Keratinocyte (primary cell): ENCODE data around the gene SEC11C. TPM values are rescaled to one million over a fixed set of nuclear protein-coding genes. Genes with fewer than 3 reads are reported as not detected.

ENCODE experiments used
- DNase-seq: peaks from one replicate; pipeline ENCODE4 v3.0.0-alpha.2; 2011; ENCODE audit warnings: low read depth, missing footprints, low spot score
- FAIRE-seq: peaks from 2 replicates; lab custom pipeline; 2011; peaks lifted over from hg19 to GRCh38; lab: Jason Lieb, UNC
- H2AFZ ChIP-seq: 2 replicates; pipeline ENCODE4 v1.6.0; 2012; ENCODE audit warnings: low read length, control low read depth, inconsistent platforms; ENCODE audit not compliant: control insufficient read depth
- H3K27ac ChIP-seq: 2 replicates; pipeline ENCODE4 v1.5.1; 2011; ENCODE audit warnings: low read length; ENCODE audit not compliant: control insufficient read depth, insufficient read depth
- H3K27me3 ChIP-seq: 3 replicates; pipeline ENCODE4 v1.6.0; 2011; ENCODE audit warnings: low read length; ENCODE audit not compliant: control insufficient read depth, insufficient read depth; ENCODE audit errors: extremely low read depth
- H3K36me3 ChIP-seq, 2 experiments: 2 replicates in 1 of 2; 3 replicates in 1 of 2; pipeline ENCODE4 v1.5.1; 2011; ENCODE audit warnings: low read length in 2 of 2, mild to moderate bottlenecking in 1 of 2; ENCODE audit not compliant: control insufficient read depth in 2 of 2, insufficient read depth in 2 of 2; ENCODE audit errors: extremely low read depth in 1 of 2
- H3K4me1 ChIP-seq: 3 replicates; pipeline ENCODE4 v1.5.1; 2011; ENCODE audit warnings: low read length; ENCODE audit not compliant: control insufficient read depth, insufficient read depth; ENCODE audit errors: extremely low read depth
- H3K4me2 ChIP-seq: 3 replicates; pipeline ENCODE4 v1.6.0; 2011; ENCODE audit warnings: low read depth, low read length; ENCODE audit not compliant: control insufficient read depth, insufficient read depth; ENCODE audit errors: extremely low read depth
- H3K4me3 ChIP-seq, 3 experiments: fragments of 200-600 bp in 1 of 3; sonication (generic) in 1 of 3; 2 replicates in 2 of 3; 3 replicates in 1 of 3; pipeline ENCODE4 v1.5.1; 2011 to 2016; ENCODE audit warnings: low read length in 3 of 3, mild to moderate bottlenecking in 3 of 3, control low read depth in 2 of 3, inconsistent platforms in 1 of 3, low read depth in 1 of 3, mixed read lengths in 1 of 3, mixed run types in 1 of 3, moderate library complexity in 1 of 3; ENCODE audit not compliant: control insufficient read depth in 2 of 3, insufficient read depth in 2 of 3; ENCODE audit errors: extremely low read depth in 1 of 3
- H3K79me2 ChIP-seq: 2 replicates; pipeline ENCODE4 v1.6.0; 2012; ENCODE audit warnings: low read length; ENCODE audit not compliant: control insufficient read depth, insufficient read depth
- H3K9ac ChIP-seq: 3 replicates; pipeline ENCODE4 v1.6.0; 2011; ENCODE audit warnings: low read length; ENCODE audit not compliant: control insufficient read depth, insufficient read depth; ENCODE audit errors: extremely low read depth
- H3K9me1 ChIP-seq: 3 replicates; pipeline ENCODE4 v1.6.0; 2011; ENCODE audit warnings: low read length; ENCODE audit not compliant: control insufficient read depth, insufficient read depth; ENCODE audit errors: extremely low read depth
- H3K9me3 ChIP-seq: 2 replicates; pipeline ENCODE4 v1.5.1; 2012; ENCODE audit warnings: low read depth, low read length; ENCODE audit not compliant: control insufficient read depth
- H4K20me1 ChIP-seq: 3 replicates; pipeline ENCODE4 v1.6.0; 2011; ENCODE audit warnings: low read length; ENCODE audit not compliant: control insufficient read depth, insufficient read depth; ENCODE audit errors: extremely low read depth
- EZH2 ChIP-seq: IDR thresholded peaks from one replicate; pipeline ENCODE4 v1.6.1; 2012; ENCODE audit warnings: inconsistent platforms, mild to moderate bottlenecking, low read length, moderate library complexity
- dilution Hi-C: fragments of 300-500 bp; cut with MboI; formaldehyde crosslinking; loops from one replicate; pipeline ENCODE4 v1.7.0; 2020; ENCODE audit warnings: low sequenced_read_pairs; ENCODE audit not compliant: extremely low pct_ligation_motif_present
- polyA plus RNA-seq, 5 experiments: library from polyadenylated mRNA; depleted of rRNA in 3 of 5; stranded (reverse) in 3 of 5; stranded (forward) in 1 of 5; unstranded in 1 of 5; fragments of >200 nt; gene quantifications; 1 replicate in 1 of 5; 2 replicates in 3 of 5; 3 replicates in 1 of 5; pipeline versions ENCODE4 v1.2.1 to v1.2.3, GENCODE V29; 2011 to 2012; ENCODE audit warnings: missing spikeins in 2 of 5, low read depth in 1 of 5, low replicate concordance in 1 of 5
- TF ChIP-seq, protein P1 (sequence below), 3 experiments: IDR thresholded peaks in 1 of 3; conservative IDR thresholded peaks in 1 of 3; optimal IDR thresholded peaks in 1 of 3; 2 replicates in 2 of 3; 3 replicates in 1 of 3; pipeline versions ENCODE3 to v1.5.1; 2011; ENCODE audit warnings: low read length in 3 of 3, mild to moderate bottlenecking in 3 of 3, moderate library complexity in 2 of 3, control low read depth in 1 of 3, inconsistent platforms in 1 of 3; ENCODE audit not compliant: insufficient read depth in 2 of 3; ENCODE audit errors: extremely low read depth in 1 of 3

Gene SEC11C
- polyA plus RNA-seq, 1 donor (not counting 4 experiments of a cell fraction or from before 2014, with no cell fraction given): 56.5 TPM

- no peak for TF ChIP-seq EZH2
- TF ChIP-seq, protein P1, sequence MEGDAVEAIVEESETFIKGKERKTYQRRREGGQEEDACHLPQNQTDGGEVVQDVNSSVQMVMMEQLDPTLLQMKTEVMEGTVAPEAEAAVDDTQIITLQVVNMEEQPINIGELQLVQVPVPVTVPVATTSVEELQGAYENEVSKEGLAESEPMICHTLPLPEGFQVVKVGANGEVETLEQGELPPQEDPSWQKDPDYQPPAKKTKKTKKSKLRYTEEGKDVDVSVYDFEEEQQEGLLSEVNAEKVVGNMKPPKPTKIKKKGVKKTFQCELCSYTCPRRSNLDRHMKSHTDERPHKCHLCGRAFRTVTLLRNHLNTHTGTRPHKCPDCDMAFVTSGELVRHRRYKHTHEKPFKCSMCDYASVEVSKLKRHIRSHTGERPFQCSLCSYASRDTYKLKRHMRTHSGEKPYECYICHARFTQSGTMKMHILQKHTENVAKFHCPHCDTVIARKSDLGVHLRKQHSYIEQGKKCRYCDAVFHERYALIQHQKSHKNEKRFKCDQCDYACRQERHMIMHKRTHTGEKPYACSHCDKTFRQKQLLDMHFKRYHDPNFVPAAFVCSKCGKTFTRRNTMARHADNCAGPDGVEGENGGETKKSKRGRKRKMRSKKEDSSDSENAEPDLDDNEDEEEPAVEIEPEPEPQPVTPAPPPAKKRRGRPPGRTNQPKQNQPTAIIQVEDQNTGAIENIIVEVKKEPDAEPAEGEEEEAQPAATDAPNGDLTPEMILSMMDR (optimal IDR thresholded peaks at IDR 0.05 in 1 of 3, IDR thresholded peaks at IDR 0.05 in 1 of 3, conservative IDR thresholded peaks at IDR 0.05 in 1 of 3; ENCODE audit: extremely low read depth in 1 of 3, insufficient read depth in 2 of 3, low read length in 3 of 3): no peak
- no peak overlapping the region for H3K4me2 ChIP-seq
- H3K9me3 ChIP-seq: peaks cover 2% of the 10 kb centered on the region
- H3K9ac ChIP-seq: no peak overlapping the region
- DNase-seq (no peak), FAIRE-seq (no peak)
- H2AFZ ChIP-seq: no peak overlapping the region
- no peaks in the 10 kb centered on the region for H3K9me1 ChIP-seq
- no peaks in the 10 kb centered on the region for H3K27me3 ChIP-seq
- no peak overlapping the region for H3K27ac ChIP-seq
- dilution Hi-C loops: no loop called here
- H3K4me3 ChIP-seq: no peak overlapping the region
- no peaks in the 10 kb centered on the region for H3K79me2 ChIP-seq
- no peaks in the 10 kb centered on the region for H3K36me3 ChIP-seq
- no peaks in the 10 kb centered on the region for H4K20me1 ChIP-seq
- H3K4me1 ChIP-seq: no peaks in the 10 kb centered on the region
Measured at GRCh38 chr18:59172664-59173249, 33.1 kb downstream of the SEC11C start.

GRCh38 chr18:59177485-59177884 lies 37.8 kb downstream of the SEC11C start:
- FAIRE-seq (no peak), DNase-seq (no peak)
- H4K20me1 ChIP-seq: no peaks in the 10 kb centered on the region
- H2AFZ ChIP-seq: no peak overlapping the region
- no peaks in the 10 kb centered on the region for H3K9me1 ChIP-seq
- H3K9ac ChIP-seq: no peak overlapping the region
- H3K27ac ChIP-seq: no peak overlapping the region
- H3K27me3 ChIP-seq: no peaks in the 10 kb centered on the region
- no peaks in the 10 kb centered on the region for H3K36me3 ChIP-seq
- H3K9me3 ChIP-seq: no peaks in the 10 kb centered on the region
- no peak overlapping the region for H3K4me2 ChIP-seq
- H3K4me1 ChIP-seq: no peaks in the 10 kb centered on the region
- TF ChIP-seq EZH2: no peak
- TF ChIP-seq, protein P1 (optimal IDR thresholded peaks at IDR 0.05 in 1 of 3, IDR thresholded peaks at IDR 0.05 in 1 of 3, conservative IDR thresholded peaks at IDR 0.05 in 1 of 3; ENCODE audit: extremely low read depth in 1 of 3, insufficient read depth in 2 of 3, low read length in 3 of 3): no peak
- dilution Hi-C loops: no loop called here
- H3K4me3 ChIP-seq: no peak overlapping the region
- H3K79me2 ChIP-seq: no peaks in the 10 kb centered on the region
